Nephron (organoid): ENCODE measurements around the gene PKIB.

Source experiments
- H3K27ac Mint-ChIP-seq, 3 experiments: 2 replicates each; pipeline ENCODE4 v1.8.0; 2020; ENCODE audit warnings: mixed read lengths in 3 of 3, mild to moderate bottlenecking in 2 of 3, moderate library complexity in 1 of 3
- H3K27me3 Mint-ChIP-seq: 2 replicates; pipeline ENCODE4 v1.8.0; 2021; ENCODE audit warnings: low read depth, mild to moderate bottlenecking, moderate library complexity, mixed read lengths
- H3K36me3 Mint-ChIP-seq: 2 replicates; pipeline ENCODE4 v1.8.0; 2020; ENCODE audit warnings: low read depth, mixed read lengths
- H3K4me1 Mint-ChIP-seq: 2 replicates; pipeline ENCODE4 v1.8.0; 2020; ENCODE audit warnings: mixed read lengths
- H3K4me3 Mint-ChIP-seq, 3 experiments: 2 replicates each; pipeline ENCODE4 v1.8.0; 2020; ENCODE audit warnings: mild to moderate bottlenecking in 3 of 3, mixed read lengths in 3 of 3, moderate library complexity in 2 of 3
- H3K9me3 Mint-ChIP-seq: 2 replicates; pipeline ENCODE4 v1.8.0; 2020; ENCODE audit warnings: mixed read lengths
- CTCF ChIP-seq, 3 experiments: fragments of 200-600 bp; sonication (generic); IDR thresholded peaks; one replicate each; pipeline ENCODE4 v1.5.0; 2021; ENCODE audit warnings: antibody characterized with exemption in 3 of 3; ENCODE audit not compliant: unreplicated experiment in 3 of 3

The PKIB gene

GRCh38 chr6:122654012-122654411 lies 43.8 kb downstream of the PKIB start:
- H3K9me3 Mint-ChIP-seq, result no peaks in the 10 kb centered on the region
- H3K4me1 Mint-ChIP-seq, result peaks cover 5% of the 10 kb centered on the region
- H3K27me3 Mint-ChIP-seq, result no peaks in the 10 kb centered on the region
- no peaks in the 10 kb centered on the region for H3K36me3 Mint-ChIP-seq
- H3K27ac Mint-ChIP-seq, result no peak overlapping the region
- no peak for TF ChIP-seq CTCF (IDR thresholded peaks at IDR 0.05; ENCODE audit: unreplicated experiment in 3 of 3)
- no peak overlapping the region for H3K4me3 Mint-ChIP-seq

GRCh38 chr6:122657601-122658000 lies 47.4 kb downstream of the PKIB start:
- no peak overlapping the region for H3K4me3 Mint-ChIP-seq
- H3K27me3 Mint-ChIP-seq, result no peaks in the 10 kb centered on the region

GRCh38 chr6:122660296-122660695 lies 50.1 kb downstream of the PKIB start:
- H3K36me3 Mint-ChIP-seq, result no peaks in the 10 kb centered on the region
- no peaks in the 10 kb centered on the region for H3K9me3 Mint-ChIP-seq
- H3K4me1 Mint-ChIP-seq, result peaks cover 9% of the 10 kb centered on the region
- no peak for TF ChIP-seq CTCF (IDR thresholded peaks at IDR 0.05; ENCODE audit: unreplicated experiment in 3 of 3)
- no peak overlapping the region for H3K4me3 Mint-ChIP-seq
- no peak overlapping the region for H3K27ac Mint-ChIP-seq
- no peaks in the 10 kb centered on the region for H3K27me3 Mint-ChIP-seq

More at GRCh38 chr6:122657601-122658000, 47.4 kb downstream of the PKIB start:
- Mint-ChIP-seq H3K36me3 (no peaks in the 10 kb centered on the region), H3K27ac (peak overlapping the region in 2 of 3 experiments; percentile 5 to 35), H3K4me1 (peaks cover 5% of the 10 kb centered on the region), H3K9me3 (no peaks in the 10 kb centered on the region)
- TF ChIP-seq CTCF (IDR thresholded peaks at IDR 0.05; ENCODE audit: unreplicated experiment in 3 of 3), result no peak

- no peak overlapping the region for H3K4me3 Mint-ChIP-seq
- no peaks in the 10 kb centered on the region for H3K9me3 Mint-ChIP-seq
- peaks cover 3% of the 10 kb centered on the region for H3K4me1 Mint-ChIP-seq
- H3K27ac Mint-ChIP-seq, result no peak overlapping the region
- H3K36me3 Mint-ChIP-seq, result no peaks in the 10 kb centered on the region
- no peak for TF ChIP-seq CTCF (IDR thresholded peaks at IDR 0.05; ENCODE audit: unreplicated experiment in 3 of 3)
- no peaks in the 10 kb centered on the region for H3K27me3 Mint-ChIP-seq
These were observed 53.8 kb downstream of the PKIB start for GRCh38 chr6:122663981-122664380.

- Mint-ChIP-seq H3K27me3 (no peaks in the 10 kb centered on the region), H3K9me3 (no peaks in the 10 kb centered on the region)
- no peak for TF ChIP-seq CTCF (IDR thresholded peaks at IDR 0.05; ENCODE audit: unreplicated experiment in 3 of 3)
These were observed 55.7 kb downstream of the PKIB start for GRCh38 chr6:122665929-122666328.

GRCh38 chr6:122666418-122666817 lies 56.2 kb downstream of the PKIB start:
- Mint-ChIP-seq H3K9me3 (no peaks in the 10 kb centered on the region), H3K27ac (no peak overlapping the region), H3K4me1 (peaks cover 3% of the 10 kb centered on the region), H3K27me3 (no peaks in the 10 kb centered on the region), H3K36me3 (no peaks in the 10 kb centered on the region), H3K4me3 (no peak overlapping the region)
- TF ChIP-seq CTCF (IDR thresholded peaks at IDR 0.05; ENCODE audit: unreplicated experiment in 3 of 3), result no peak

More at GRCh38 chr6:122665929-122666328, 55.7 kb downstream of the PKIB start:
- Mint-ChIP-seq H3K4me1 (peaks cover 3% of the 10 kb centered on the region), H3K36me3 (no peaks in the 10 kb centered on the region), H3K4me3 (no peak overlapping the region), H3K27ac (no peak overlapping the region)
